Cerebellar cortex (tissue), 1 donor: Measurements from ENCODE around the gene RBM48.
"Not testable (repeated sequence)": the region's sequence is repeated elsewhere in the genome, so short reads cannot be mapped to it uniquely, and the experiment has no call there.

ENCODE experiments used
- DNase-seq: peaks from one replicate; pipeline ENCODE4 v3.0.0-alpha.2; 2015; ENCODE audit warnings: low spot score

RBM48 gene

GRCh38 chr7:92545116-92545515 is 16.5 kb downstream of the RBM48 start:
- not testable (repeated sequence) for DNase-seq

DNA sequence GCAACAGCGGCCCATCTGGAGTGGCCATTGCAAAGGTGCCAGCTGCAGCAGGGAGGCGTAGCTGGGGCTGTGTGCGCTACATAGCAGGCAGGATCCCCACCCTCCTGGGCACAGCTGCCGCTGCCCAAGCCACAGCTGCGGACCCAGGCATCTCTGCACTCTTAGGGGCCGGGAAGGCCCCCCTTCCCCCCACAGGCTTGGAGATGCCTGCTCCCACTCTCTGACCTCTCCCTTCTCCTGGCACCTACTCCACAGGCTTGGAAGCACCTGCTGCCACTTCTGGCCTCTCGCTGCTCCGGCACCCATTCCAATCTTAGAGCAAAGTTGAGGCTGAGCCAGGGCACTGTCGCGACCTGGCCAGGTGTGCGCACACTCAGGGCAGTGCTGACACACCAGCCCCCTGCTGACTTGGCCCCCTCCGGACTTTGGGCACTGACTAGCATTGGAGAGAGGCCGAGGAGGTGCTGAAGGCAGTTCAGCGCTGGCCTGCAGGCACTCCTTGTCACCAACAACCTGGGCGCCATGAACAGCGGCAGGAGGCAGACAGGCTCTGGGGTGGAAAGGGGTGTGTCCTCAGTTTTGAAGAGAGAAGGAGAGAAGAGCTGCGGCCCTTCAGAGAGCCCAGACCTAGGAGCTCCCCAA is 18.4 kb downstream of the RBM48 start:
- DNase-seq, result no peak

DNA sequence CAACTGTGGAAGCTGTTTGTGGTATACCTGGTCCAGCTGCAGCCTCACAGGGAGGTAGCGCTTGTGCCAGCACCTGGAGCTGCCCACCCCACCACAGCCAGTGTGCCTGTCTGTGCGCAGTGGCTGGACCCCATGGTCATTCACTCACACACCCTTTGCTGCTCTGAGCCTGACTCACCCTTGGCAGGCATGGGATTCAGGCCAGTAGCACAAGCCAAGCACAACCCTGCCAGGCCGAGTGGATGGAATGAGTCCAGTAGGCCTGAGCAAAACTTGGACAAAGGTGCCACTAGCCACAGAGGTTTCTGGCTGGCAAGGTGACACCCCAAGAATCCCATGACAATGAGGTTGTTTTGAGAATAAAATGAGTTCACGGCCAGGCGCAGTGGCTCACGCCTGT is 19.0 kb downstream of the RBM48 start:
- no peak for DNase-seq

DNA sequence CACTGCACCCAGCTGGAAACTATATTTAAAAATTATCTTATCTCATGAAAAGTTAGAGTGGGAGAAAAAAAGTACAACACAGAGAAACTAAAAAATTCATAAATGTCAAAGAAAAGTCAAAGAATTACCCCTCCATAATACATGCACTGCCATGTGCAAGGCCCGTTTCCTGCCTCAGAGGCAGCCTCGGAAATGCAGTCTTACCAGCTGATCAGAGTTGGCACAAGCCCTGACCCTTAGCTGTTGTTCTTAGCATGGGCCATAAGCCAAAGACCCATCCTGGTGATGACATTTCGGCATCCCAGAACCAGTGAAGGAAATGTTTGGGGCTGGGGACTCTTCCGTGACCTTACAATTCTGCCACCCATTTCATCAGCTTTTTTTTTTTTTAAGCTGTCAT is 21.6 kb downstream of the RBM48 start:
- DNase-seq, result no peak

DNA sequence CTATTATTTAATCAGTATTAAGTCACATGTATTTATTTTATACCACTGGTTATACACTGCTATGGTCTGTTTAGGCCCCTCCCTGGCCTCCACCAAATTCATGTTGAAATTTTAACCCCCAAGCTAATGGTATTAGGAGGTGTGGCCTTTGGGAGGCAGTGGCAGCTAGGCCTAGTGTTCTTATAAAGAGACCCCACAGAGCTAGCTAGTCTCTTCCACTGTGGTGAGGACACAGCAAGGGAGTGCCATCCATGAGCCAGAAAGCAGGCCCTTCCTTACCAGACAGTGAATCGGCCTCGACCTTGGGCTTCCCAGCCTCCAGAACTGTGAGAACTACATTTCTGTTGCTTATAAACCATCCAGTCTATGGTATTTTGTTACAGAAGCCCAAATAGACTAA is 28.7 kb downstream of the RBM48 start:
- DNase-seq, result no peak

DNA sequence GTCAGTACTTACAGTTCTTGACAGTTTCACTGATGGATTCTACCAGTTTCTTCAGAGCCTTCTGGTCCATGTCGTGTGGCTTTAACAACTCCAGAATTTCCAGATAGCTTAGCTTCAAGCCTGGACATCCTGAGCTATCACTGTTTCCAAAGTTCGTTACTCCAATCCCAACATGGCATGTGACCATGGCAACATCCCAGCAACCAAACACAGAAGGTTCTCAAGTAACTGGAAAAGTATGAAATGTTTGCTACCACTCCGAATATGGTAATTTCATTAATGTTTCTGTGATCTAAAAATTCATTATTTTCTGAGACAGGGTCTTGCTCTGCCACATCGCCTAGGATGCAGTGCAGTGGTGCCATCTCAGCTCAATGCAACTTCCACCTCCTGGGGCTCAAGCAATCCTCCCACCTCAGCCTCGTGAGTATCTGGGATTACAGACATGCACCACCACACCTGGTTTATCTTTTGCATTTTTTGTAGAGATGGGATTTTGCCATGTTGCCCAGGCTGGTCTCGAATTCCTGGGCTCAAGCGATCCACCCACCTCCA is 29.3 kb downstream of the RBM48 start:
- no peak for DNase-seq

DNA sequence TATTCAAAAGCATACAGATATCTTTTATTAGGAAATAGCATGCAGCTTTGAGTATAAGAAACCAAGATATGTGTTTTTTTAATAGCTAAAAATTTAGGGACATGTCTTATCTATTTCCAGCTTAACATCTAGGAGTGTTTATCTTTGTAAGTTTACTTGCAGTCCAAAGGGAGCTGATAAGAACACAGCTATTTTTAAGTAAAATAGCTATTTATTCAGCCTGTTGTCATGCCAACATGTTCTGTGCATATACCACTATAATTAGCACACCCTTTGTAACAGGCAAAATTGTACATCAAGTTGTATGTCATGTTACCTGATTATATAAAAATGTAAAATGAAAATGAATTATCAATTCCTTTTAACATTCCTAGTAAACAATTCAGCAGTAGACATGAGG is 32.0 kb downstream of the RBM48 start:
- DNase-seq, result no peak

- no peak for DNase-seq
These were observed 34.8 kb downstream of the RBM48 start for GRCh38 chr7:92563345-92563744.

DNA sequence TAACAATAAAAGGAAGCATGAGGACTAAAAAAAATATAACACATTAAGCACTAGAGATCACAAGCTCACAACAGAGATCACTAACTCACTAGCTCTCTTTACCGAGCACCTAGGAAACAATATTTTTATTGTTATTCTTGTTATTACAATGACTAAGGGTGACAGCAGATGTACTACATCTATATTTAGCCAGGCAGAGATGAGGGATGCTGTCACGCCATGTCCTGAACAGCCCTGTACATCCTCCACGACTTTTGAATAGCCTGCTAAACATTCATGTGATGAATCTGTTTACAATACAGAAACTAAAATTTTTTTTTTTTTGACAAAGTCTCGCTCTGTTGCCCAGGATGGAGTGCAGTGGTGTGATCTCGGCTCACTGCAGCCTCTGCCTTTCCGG is 38.9 kb downstream of the RBM48 start:
- DNase-seq, result no peak

DNA sequence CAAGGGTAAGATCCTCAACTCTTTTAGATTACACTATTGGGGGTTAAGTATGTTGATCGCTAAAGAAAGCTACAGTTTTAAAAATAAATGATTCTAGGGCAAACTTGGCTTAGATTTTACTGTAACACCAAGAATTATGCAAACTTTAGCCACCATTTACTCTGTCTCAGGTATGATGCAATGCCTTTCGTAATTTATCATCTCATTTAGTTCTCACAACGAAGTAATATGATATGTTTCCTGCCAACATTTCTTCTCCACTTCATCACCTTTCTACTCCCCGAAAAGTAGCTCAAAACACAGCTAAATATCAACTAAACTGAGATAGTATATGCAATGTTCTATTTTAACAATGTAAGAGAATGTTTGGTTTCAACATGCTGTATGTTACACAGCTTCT is 40.5 kb downstream of the RBM48 start:
- no peak for DNase-seq

DNA sequence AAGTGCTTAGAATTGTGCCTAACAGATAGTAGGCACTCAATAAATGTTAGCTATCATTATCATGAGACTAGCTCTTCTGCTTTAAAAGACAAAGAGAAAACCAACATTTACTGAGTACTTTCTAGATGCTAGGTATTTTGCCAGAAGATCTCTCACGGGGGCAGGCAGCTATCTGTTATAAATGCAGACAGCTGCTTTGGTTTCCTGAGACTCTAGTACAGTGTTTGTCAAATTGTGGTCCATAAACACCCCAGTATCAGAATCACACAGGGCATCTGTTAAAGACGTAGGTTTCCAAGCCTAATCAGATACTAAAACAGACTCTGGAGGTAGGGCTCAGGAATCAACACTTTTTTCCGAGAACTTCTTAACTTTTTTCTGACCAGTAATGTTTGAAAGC is 47.7 kb downstream of the RBM48 start:
- DNase-seq, result no peak

- DNase-seq, result no peak
These were observed 54.4 kb downstream of the RBM48 start for GRCh38 chr7:92582948-92583347.

- no peak for DNase-seq
These were observed 56.4 kb downstream of the RBM48 start for GRCh38 chr7:92584953-92585352.

DNA sequence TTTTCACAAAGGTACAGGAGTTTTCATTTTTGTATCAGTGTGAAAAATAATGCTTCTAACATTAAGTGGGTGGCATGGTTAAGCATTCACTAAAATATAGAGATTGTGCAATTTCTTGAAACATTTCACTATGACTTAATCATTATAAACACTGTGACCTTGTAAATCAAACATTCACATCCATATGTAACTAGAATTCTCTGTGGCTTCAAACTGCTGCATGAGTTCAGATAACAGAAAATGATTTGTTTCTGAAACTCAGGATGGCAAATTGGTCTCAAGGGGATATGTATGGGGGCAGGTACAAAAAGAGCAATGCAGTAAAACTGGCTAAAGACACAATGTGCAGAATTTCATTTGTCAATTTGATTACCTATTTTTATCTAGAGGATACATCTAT is 57.8 kb downstream of the RBM48 start:
- DNase-seq, result no peak

DNA sequence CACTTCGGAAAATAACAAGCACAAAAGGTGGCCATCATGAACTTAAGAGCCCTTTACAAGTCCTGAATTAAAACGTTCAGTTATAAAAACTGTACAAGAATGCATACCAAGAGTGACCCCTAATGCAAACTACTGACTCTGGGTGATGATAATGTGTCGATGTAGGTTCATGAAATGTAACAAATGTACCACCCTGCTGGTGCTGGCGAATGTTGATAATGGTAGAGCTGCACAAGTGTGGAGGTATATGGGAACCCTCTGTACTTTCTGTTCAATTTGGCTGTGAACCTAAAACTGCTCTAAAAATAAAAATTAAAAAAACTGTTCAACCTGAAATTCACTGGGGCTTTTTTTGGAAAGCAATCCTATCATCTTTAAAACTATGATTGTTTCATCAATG is 58.2 kb downstream of the RBM48 start:
- no peak for DNase-seq
